Measurements from ENCODE around the gene MZT2A. TPM values are rescaled to one million over a fixed set of nuclear protein-coding genes. Genes with fewer than 3 reads are reported as not detected.
"Not testable (repeated sequence)": the region's sequence is repeated elsewhere in the genome, so short reads cannot be mapped to it uniquely, and the experiment has no call there.

The MZT2A gene
- total RNA-seq, 4 donors from 2014 or later = 78.2 to 110 (median 89.2) TPM

DNA sequence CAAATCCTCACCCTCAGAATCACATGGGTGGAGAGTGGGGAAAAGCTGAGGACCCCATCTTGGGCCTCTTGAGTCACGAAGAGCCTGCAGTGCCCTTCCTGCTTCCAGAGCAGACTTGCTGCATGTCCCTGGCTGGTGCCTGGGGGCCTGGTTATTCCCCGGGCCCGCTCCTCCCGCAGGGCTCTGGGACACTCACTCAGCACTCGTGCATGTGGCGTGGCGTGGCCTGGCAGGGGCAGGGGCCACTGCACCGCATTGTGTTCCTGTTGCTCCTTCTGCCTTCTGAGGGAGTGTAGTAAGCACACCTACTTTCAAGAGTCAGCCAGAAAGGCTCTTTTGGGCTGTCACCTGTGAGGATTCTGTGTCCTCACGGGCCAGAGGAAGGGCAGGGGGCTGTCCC, 17.4 kb upstream of the MZT2A start:
- no peak for DNase-seq (ENCODE audit: low spot score in 2 of 2)
- H3K4me3 ChIP-seq (ENCODE audit: low read depth, poor library complexity, severe bottlenecking) = no peak overlapping the region
- no peak for TF ChIP-seq CTCF (IDR thresholded peaks at IDR 0.05)
- TF ChIP-seq POLR2A (IDR thresholded peaks at IDR 0.05) = no peak
- intact Hi-C loops (cut with DNase I; ENCODE audit: low total_unique reads) = no loop called here
- WGBS, 2 donors = 79 to 97% methylated on average over 2 to 9 of the region's 9 CpGs

DNA sequence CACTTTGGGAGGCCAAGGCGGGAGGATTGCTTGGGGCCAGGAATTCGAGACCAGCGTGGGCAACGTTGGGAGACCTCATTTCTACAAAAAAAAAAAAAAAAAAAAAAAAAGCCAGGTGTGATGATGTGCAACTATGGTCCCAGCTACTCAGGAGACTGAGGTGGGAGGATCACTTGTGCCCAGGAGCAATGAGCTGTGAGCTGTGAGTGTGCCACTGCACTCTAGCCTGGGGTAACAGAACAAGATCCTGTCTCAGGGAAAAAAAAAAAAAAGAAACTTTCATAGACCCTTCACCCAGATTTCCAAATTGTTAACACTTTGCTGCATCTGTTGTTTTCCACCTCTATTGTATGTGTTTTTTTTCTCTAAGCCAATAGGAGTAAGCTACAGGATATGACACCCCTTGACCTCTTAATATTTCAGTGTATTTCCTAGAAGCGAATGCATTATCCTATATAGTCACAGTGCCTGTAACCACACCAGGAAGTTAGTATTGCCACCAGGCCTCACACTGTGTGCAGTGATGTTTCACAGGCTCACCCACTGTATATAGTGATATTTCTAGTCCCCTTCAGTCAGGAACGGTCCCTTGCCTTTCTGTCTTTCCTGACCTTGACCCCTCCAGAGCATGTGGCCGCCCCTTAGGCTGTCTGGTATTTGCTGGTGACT, 12.0 kb upstream of the MZT2A start:
- H3K4me3 ChIP-seq (ENCODE audit: low read depth, poor library complexity, severe bottlenecking); intact Hi-C loops (cut with DNase I; ENCODE audit: low total_unique reads); DNase-seq (ENCODE audit: low spot score in 2 of 2): not testable (repeated sequence)
- WGBS, 2 donors = 89 to 91% methylated on average over 7 of the region's 7 CpGs

GRCh38 chr2:131503587-131503986, 11.4 kb upstream of the MZT2A start:
- 97 to 99% methylated on average over 4 of the region's 4 CpGs for WGBS, 2 donors
- intact Hi-C loops (cut with DNase I; ENCODE audit: low total_unique reads); H3K4me3 ChIP-seq (ENCODE audit: low read depth, poor library complexity, severe bottlenecking); DNase-seq (ENCODE audit: low spot score in 2 of 2): not testable (repeated sequence)

DNA sequence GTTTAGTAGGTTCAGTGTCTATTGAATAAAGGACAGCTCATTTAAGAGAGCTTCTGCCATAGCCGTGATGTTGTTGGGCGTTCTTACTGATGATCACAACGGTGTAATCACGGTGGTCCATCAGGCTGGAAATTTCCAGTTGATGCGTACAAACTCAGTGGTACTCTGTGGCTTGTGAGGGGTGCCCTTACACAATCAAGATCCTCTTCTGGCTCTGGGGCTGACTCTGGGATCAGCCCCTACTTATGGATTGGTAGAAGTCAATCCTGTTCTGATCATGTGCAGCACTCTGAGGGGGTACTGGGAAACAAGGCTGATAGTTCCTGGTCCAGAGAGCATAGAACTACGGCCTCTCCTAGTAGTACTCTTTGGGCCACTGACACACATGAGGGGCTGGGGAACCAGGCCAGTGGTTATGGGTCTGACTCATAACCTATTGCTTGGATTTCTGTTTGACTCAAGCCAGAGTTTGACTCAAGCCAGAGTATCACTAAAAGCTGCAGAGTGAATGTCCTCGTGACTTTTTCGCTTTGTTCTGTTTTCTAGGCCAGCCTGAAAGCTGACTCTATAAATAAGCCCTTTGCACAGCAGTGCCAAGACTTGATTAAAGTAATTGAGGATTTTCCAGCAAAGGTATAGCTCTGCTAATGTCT, 6.2 kb upstream of the MZT2A start:
- intact Hi-C loops (cut with DNase I; ENCODE audit: low total_unique reads); DNase-seq (ENCODE audit: low spot score in 2 of 2); H3K4me3 ChIP-seq (ENCODE audit: low read depth, poor library complexity, severe bottlenecking): not testable (repeated sequence)
- 78 to 82% methylated on average over 8 of the region's 8 CpGs for WGBS, 2 donors

DNA sequence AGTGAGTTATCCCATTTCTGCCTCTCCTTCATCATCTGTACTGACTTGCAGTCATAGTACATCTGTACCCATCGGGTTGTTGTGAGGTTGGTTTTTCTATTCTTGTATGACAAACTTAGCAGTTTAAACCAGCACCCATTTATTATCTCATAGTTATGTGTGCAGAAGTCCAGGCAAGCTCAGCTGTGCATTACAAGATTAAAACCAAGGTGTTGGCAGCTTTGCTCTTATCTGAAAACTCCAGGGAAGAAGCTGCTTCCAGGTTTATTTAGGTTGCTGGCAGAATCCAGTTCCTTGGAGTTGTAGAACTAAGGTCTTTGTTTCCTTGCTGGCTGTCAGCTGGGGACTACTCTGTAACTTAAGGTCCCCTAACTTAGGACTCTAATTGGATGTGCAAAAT, 3.3 kb upstream of the MZT2A start:
- H3K4me3 ChIP-seq (ENCODE audit: low read depth, poor library complexity, severe bottlenecking); DNase-seq (ENCODE audit: low spot score in 2 of 2); intact Hi-C loops (cut with DNase I; ENCODE audit: low total_unique reads): not testable (repeated sequence)
- WGBS, 2 donors = 75 to 97% methylated on average over 1 of the region's 1 CpG

DNA sequence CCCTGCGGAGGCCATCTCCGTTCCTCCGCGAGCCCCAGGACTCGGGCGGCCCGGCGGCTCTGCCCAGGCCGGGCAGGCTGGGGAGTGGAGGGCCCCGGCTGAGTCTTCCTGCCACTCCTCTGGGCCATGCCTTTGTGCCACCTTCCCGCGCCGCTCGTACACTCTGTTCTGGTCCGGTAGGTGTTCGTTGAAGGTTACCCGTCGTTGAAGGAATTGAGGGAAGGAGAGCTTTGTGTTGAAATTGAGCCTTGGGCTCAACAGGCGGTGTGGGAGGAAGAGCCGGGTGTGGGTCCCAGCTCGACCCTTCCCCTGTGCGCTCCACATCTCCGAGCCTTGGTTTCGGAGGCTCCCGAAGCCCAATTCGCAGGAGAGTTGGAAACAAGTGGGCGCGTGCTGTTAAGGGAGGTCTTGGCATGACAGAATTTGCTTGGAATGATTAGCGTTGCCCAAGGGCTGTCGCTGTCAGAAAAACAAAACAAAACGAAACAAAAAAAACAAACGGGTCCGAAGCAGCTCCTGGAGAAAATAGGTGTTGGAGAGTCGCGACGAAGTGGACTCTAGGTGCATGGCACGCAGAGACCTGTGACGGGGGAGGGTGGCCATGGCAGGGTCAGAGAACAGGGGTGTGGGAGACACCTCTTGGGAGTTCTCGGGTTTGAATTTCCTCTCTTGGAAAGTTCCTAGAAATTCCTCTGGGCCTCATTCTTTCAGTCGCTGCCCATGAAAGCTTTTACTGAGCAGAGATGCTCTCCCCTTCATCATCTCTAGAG, 1.2 kb upstream of the MZT2A start:
- 1% methylated on average over 26 to 40 of the region's 40 CpGs for WGBS, 2 donors
- intact Hi-C loops (cut with DNase I; ENCODE audit: low total_unique reads) = no loop called here
- DNase-seq (ENCODE audit: low spot score in 2 of 2) = no peak
- TF ChIP-seq POLR2A (IDR thresholded peaks at IDR 0.05) = no peak
- no peak for TF ChIP-seq CTCF (IDR thresholded peaks at IDR 0.05)
- H3K4me3 ChIP-seq (ENCODE audit: low read depth, poor library complexity, severe bottlenecking) = peak overlapping the region; percentile 78

GRCh38 chr2:131492418-131493198, 411 bp upstream of the MZT2A start:
- WGBS, 2 donors = 0% methylated on average over 52 to 57 of the region's 79 CpGs
- H3K4me3 ChIP-seq (ENCODE audit: low read depth, poor library complexity, severe bottlenecking) = peak overlapping the region; percentile 78
- intact Hi-C loops (cut with DNase I; ENCODE audit: low total_unique reads) = no loop called here
- DNase-seq (ENCODE audit: low spot score in 2 of 2) = peak; percentile 86 to 96
- no peak for TF ChIP-seq POLR2A (IDR thresholded peaks at IDR 0.05)
- no peak for TF ChIP-seq CTCF (IDR thresholded peaks at IDR 0.05)

- DNase-seq (ENCODE audit: low spot score in 2 of 2); intact Hi-C loops (cut with DNase I; ENCODE audit: low total_unique reads): not testable (repeated sequence)
- peak overlapping the region; percentile 10 for H3K4me3 ChIP-seq (ENCODE audit: low read depth, poor library complexity, severe bottlenecking)
- 16 to 19% methylated on average over 8 to 11 of the region's 22 CpGs for WGBS, 2 donors
These were observed 744 bp downstream of the MZT2A start for GRCh38 chr2:131491469-131491836.

DNA sequence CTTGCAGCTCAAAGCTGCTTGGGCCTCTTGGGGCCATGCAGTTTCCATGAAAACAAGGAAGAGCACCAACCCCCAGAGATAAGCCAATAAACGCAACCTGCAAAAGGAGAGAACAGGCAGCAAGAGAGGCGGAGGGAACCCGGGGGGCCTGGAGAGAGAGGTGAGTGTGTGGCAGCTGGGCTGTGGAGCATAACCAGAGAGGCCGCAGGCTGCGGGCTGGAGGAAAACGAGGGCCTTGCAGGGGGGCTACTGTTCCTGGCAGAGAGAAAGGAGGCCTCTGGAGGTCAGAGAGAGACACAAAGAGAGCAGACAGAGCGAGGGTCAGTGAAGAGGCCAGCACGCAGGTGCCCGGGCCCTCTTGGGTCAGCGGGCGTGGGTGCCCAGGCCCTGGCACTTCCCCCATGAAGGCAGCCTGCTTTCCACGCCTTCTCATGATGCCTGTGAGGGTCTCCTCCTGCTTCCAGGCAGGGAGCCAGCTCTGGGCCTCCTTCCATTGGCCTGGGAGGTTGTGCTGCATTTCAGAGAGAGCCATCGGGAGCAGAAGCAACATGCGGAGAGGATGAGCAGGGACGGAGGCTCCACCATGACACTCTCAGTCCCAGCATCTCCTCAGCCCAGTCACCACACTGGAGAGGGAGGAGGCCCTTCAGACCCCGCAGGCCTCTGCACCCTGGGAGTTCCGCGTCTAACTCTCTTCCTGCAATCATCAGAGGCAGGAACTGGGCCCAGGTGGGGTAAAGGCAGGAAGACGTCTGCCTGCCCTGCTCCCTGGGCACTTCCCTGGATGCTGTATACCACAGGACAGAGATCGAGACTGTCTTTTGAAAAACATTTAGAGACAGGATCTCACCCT, 1.4 kb downstream of the MZT2A start:
- H3K4me3 ChIP-seq (ENCODE audit: low read depth, poor library complexity, severe bottlenecking) = peak overlapping the region; percentile 10
- intact Hi-C loops (cut with DNase I; ENCODE audit: low total_unique reads); DNase-seq (ENCODE audit: low spot score in 2 of 2): not testable (repeated sequence)
- WGBS, 2 donors = 71% methylated on average over 18 to 20 of the region's 20 CpGs

Data from lower leg skin (tissue), 4 donors.